ENCODE results near the gene IFT172.
"Not testable (repeated sequence)": the region's sequence is repeated elsewhere in the genome, so short reads cannot be mapped to it uniquely, and the experiment has no call there.

Gene IFT172, protein sequence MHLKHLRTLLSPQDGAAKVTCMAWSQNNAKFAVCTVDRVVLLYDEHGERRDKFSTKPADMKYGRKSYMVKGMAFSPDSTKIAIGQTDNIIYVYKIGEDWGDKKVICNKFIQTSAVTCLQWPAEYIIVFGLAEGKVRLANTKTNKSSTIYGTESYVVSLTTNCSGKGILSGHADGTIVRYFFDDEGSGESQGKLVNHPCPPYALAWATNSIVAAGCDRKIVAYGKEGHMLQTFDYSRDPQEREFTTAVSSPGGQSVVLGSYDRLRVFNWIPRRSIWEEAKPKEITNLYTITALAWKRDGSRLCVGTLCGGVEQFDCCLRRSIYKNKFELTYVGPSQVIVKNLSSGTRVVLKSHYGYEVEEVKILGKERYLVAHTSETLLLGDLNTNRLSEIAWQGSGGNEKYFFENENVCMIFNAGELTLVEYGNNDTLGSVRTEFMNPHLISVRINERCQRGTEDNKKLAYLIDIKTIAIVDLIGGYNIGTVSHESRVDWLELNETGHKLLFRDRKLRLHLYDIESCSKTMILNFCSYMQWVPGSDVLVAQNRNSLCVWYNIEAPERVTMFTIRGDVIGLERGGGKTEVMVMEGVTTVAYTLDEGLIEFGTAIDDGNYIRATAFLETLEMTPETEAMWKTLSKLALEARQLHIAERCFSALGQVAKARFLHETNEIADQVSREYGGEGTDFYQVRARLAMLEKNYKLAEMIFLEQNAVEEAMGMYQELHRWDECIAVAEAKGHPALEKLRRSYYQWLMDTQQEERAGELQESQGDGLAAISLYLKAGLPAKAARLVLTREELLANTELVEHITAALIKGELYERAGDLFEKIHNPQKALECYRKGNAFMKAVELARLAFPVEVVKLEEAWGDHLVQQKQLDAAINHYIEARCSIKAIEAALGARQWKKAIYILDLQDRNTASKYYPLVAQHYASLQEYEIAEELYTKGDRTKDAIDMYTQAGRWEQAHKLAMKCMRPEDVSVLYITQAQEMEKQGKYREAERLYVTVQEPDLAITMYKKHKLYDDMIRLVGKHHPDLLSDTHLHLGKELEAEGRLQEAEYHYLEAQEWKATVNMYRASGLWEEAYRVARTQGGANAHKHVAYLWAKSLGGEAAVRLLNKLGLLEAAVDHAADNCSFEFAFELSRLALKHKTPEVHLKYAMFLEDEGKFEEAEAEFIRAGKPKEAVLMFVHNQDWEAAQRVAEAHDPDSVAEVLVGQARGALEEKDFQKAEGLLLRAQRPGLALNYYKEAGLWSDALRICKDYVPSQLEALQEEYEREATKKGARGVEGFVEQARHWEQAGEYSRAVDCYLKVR (N-terminal part only)

DNA sequence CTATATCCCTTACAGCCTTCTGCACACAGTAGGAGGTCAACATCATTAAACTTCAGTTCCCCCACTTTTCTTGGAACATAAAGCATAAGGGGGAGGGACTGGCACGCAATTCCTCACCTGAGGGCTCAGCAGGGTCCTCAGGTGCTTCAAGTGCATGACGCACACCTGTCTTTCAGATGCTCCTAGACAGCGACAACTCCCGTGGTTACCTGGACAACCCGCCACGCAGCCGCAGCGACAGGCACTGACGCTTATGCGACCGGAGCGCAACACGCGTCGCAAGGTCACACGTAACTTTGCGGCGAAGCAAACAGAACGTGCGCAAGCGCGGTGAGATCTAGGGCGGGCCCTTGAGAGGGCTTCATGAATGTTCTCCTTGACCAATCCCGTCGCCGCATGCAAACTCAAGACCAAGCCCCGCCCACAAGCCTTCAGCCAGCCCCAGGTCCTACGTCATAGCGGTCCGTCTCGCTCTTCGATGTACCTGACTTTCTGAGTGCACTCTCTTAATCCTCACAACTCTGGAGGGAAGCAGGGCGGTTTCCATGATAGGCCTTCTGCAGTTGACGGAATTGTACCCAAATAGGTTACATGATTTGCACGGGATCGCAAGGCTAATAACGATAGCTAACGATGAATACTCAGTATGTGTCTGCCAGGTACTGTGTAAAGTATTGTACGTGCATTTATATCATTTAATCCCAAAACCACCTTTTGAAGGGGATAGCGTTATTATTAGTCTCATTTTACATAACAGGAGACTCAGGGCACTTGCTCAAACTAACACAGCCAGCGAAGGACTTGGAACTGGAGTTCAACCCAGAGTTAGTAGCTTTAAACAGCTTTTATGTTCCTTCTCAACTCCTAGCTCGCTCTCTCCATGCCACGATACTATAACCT is at the start of gene IFT172:
Gene IFT172 (minus strand): TSS at position 246 of the 900 bp plus-strand sequence. CDS start 90 bp downstream, at position 156.
- peak; percentile 97 for DNase-seq

DNA sequence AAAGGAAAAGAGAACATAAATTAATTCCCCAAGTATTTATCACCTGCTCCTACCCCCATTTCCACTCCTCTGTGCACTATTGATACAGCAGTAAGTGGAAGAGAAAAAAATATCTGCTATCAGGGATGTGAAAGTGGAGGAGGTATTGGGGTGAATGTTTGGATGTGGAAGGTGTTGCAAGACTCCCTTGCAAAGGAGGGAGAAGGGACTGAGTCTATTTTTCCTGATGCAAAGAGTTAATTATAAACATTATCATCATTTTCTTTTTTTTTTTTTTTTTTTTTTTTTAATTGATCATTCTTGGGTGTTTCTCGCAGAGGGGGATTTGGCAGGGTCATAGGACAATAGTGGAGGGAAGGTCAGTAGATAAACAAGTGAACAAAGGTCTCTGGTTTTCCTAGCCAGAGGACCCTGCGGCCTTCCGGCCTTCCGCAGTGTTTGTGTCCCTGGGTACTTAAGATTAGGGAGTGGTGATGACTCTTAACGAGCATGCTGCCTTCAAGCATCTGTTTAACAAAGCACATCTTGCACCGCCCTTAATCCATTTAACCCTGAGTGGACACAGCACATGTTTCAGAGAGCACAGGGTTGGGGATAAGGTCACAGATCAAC is 49.4 kb upstream of the IFT172 start:
- DNase-seq: not testable (repeated sequence)

GRCh38 chr2:27537287-27537686 is 47.7 kb upstream of the IFT172 start:
- no peak for DNase-seq

DNA sequence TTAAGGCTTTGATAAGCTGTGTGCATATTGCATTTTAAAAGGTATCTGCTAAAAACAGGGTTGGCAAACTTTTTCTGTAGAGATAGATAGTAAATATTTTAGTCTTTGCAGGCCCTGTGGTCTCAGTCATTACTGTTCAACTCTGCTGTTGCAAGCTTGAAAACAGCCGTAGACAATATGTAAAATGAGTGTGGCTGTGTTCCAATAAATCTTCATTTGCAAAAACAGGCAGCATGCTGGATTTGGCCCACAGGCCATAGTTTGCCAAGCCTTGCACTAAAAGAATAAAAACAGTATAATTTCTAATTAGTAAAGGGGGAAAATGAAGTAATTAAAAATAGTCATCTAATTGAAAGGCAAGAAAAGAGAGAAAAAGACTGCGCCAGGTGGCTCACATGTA is 42.4 kb upstream of the IFT172 start:
- DNase-seq: no peak

DNA sequence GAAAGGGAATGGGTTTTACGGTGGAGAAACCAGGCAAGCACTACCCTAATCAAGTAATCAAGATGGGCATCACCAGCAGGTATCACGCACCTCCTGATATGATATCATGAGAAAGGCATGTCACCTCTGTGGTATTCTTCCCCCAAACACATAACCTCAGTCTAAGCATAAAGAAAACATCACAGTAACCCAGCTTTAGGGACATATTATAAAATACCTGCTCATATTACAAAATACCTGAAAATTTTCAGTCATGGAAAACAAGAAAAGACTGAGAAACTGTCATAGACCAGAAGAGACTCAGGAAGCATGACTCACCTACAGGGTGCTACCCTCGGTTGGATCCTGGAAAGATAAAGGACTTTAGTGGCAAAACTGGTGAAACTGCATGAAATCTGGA is 37.6 kb upstream of the IFT172 start:
- no peak for DNase-seq

DNA sequence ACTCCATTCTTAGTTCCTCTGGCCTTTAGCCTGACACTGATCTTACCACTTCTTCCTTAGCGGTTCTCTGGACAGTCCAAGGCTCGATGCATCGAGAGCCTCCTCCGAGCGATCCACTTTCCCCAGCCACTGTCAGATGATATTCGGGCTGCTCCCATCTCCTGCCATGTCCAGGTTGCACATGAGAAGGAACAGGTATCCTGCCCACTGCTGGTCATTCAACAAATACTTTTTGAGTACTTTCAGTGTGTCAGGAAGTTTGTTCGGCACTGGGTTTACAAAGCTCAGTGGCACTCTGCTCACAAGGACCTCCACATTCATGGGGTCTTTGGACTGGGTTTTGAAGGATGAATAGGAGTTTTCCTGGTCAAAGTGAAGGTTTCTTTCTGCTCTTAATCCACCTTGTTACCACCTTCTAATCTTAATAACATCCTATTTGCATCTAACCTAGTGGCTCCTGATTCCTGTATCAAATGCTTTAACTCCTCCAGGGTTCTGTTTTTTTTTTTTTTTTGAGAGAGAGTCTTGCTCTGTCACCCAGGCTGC is 32.9 kb upstream of the IFT172 start:
- no peak for DNase-seq

DNA sequence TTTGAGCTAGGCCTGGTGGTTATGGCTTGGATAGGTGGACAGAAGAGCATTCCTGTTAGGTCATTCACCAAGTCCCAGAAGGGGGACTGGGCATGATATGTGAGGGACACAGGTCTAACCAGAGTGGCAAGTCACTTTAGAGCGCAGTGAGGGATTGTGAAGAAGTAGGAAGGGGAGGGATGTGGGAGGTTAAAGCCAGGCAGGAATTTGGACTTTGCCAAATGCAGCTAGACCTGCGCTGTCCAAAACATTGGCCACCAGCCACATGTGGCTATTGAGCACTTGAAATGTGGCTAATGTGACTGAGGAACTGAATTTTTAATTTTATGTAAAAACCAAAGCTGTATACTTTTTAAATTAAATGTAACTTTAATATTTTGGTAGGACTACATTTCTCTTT is 30.8 kb upstream of the IFT172 start:
- no peak for DNase-seq

- no peak for DNase-seq
Observed at GRCh38 chr2:27518782-27519113, 29.2 kb upstream of the IFT172 start.

DNA sequence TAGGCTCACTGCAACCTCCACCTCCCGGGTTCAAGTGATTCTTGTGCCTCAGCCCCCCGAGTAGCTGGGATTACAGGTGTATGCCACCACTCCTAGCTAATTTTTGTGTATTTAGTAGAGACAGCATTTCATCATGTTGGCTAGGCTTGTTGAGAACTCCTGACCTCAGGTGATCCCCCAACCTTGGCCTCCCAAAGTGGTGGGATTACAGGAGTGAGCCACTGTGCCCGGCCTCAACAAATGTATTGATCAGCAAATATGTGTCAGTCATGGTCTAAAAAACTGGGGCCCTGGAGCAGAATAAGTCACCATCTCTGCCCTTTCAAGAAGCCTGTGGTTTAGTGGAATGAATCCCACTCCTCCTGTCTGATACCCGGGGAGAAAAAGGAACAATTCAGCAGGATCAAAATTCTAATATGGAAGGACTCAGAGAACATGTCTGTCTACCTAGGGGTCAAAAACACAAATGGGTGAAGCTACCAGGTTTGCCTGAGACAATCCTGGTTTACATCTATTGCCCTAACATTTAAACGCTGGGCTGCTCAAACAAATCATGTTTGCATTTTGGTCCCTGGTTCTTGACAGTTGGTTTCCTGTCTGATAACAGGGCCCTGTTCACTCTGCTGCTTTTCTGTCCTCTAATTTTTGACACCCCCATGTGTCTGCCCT is 28.7 kb upstream of the IFT172 start:
- no peak for DNase-seq

DNA sequence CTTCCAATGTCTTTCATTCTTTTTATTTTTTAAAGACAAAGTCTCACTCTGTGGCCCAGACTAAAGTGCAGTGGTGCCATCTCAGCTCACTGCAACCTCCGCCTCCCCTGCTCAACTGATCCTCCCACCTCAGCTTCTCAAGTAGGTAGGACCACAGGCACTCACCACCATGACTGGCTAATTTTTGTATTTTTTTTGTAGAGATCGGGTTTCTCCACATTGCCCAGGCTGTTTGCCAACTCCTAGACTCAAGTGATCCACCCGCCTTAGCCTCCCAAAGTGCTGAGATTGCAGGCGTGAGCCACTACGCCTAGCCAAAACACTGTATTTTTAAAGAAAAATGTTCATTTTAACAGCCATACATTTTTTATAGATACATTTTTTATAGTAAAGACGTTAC is 19.8 kb upstream of the IFT172 start:
- peak; percentile 14 for DNase-seq

DNA sequence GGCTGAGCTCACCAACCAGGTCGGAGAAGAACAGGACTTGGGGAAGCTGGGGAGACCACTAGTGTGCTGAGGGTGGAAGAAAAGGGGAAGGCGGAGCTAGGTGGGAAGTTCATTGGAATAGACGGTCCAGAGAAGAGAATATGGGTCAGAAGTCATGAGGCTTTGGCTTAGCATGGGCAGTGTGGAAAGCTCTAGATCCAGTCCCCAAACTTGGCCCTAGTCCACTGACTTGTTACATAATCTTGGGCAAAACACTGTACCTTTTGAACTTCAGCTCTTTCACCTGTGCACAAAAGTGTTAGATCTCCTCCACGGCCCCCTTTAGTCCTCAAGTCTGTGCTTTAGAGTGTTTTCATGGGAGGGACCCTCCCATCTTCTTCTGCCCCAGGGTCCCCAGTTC is 17.8 kb upstream of the IFT172 start:
- DNase-seq: no peak

DNA sequence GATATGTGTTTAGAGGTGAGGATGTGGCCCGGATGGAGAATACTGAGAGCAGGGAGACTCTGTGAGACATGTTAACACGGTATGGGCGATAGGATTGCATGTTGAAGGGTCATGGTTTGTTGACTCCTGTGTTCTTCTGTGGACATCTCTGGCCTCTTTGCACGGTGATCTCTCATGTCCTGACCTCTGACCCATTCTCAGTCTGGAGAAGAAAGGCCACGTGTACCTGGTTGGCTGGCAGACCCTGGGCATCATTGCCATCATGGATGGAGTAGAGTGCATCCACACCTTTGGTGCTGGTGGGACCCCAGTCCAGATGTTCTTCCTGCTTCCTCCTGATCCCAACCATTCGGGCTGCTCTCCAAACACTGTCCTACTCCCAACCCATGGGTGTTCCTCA is 17.0 kb upstream of the IFT172 start:
- no peak for DNase-seq

DNA sequence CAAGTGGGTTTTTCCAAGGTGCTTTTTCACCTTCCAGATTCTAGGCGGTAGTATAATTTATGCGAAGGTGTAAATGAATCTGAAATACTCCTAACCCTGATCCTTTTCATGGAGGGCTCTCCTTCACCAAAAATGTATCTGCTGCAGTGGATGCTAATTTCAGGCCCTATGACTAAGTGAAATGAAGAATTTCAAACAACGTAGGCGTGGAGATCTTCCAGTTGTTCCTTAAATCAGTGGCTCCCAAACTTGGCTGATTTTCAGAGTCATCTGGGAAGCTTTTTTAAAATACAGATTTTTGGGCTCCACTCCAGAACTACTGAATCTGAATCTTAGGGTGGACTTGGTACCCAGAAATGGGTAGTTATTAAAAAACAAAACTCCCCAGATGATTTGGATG is 12.6 kb upstream of the IFT172 start:
- DNase-seq: no peak

DNA sequence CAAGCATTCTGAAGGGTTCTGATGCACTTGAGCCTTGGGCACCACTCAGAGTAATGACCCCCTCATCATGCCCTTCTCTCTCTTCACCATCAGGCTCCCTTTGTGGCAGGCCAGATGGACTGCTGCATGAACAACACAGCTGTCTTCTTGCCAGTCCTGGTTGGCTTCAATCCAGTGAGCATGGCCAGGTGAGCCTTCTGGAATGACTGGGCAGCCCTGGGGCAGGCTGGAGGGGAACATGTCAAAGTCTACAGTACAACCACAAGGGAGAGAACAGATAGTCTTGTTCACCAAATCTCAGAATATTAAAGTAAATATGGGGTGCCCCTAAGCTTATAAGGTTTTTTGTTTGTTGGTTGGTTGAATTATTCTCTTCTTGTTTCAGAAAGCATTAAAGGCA is 11.5 kb upstream of the IFT172 start:
- DNase-seq: peak; percentile 63

DNA sequence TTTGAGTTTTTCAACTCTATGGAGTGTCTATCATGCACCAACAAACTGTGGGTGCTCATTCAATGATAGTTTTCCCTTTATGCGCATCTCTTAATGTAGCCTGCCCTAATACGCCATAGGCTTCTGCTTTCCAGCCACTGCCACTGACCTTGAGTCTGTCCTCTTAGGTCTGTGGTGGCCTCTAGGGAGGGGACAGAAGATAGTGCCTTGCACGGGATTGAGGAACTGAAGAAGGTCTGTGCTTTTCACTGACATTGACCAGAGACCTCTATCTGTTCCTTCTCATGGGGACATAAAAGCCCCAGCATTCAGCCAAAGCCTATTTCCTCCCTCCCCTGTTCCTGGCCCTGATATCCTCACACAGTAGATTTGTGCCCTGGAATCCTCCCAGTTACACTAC is 9.4 kb upstream of the IFT172 start:
- no peak for DNase-seq

DNA sequence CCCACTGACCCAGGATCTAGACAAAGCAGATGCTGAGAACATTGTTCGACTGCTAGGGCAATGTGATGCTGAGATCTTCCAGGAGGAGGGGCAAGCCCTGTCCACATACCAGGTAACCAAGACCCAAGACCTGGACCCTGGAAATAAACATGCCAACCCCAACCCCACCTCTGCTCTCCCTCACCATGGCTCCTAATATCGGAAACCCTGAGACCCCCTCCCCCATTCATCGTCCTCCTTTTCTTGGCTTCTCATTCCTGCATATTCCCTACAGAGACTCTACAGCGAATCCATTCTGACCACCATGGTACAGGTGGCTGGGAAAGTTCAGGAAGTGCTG is 7.7 kb upstream of the IFT172 start:
- DNase-seq: no peak

- no peak for DNase-seq
Observed at GRCh38 chr2:27496357-27497287, 7.1 kb upstream of the IFT172 start, which contains the start of gene GCKR. GCKR (plus strand) TSS chr2:27496839; CDS start chr2:27496905, 66 bp downstream.

DNA sequence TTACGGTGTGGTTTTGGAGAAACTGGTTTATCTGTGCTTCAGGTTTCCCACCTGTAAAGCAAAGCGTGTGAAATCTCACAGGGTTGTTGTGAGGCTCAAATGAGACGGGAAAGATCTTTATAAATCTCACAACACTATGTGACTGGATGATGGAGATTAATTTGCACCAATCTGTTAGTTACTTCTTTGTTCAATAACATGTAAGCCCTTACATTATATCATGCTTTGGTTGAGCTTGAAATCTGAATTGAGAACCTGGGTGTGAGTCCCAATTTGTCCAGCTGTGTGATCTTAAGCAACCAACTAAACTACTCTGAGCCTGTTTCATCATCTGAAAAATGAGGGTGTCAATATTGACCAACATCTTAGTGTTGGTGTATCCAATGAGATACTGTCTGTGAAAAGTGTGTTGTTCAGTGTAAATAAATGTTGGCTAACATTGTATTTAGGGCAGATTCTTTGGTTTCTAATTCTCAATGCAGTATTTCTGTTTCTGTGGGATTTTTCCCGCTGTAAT is 6.4 kb upstream of the IFT172 start:
- DNase-seq: no peak

DNA sequence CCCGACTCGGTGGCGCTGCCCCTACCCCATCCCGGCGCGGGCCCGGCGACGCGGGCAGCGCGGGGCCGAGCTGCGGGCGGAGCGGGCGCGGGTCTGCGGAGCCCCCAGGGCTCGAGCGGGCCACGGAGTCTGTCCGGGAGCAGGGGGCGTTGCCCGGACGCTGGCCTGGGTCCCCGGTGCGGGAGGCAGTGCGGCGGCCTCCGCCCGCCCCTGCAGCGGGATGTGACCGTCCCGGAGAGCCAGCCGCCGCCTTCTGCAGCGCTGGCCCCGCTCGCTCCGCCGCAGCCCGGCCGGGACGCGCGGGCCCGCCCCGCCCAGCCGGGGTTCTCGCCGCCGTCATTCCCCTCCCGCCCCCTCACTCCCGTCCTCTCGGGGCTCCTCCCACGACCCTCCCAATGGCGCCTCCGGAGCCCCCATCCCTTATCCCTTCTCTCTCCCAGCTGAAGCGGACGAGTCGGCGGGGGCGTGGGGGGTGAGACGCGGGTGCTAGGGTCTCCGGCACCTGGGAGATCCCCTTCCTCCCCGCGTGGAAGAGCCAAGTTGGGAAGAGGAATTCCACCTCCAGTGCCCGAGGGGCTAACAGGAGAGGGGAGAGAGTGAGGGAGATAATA is 5.5 kb upstream of the IFT172 start, which contains the start of gene FNDC4:
Gene FNDC4 (minus strand): TSS at position 257 of the 611 bp plus-strand sequence. CDS start 521 bp downstream, outside the sequence.
- DNase-seq: no peak

Data from NCI-H1092 (cell line).